BLaER1 treated with 17β-estradiol and CSF1 and Interleukin-3, amounts not matched to agents 10 nM and 100 nM (cell line): ENCODE measurements around the gene NEURL1.
"Not testable (repeated sequence)": the region's sequence is repeated elsewhere in the genome, so short reads cannot be mapped to it uniquely, and the experiment has no call there.

ENCODE experiments used
- H3K27ac ChIP-seq, 11 experiments: shearing (Covaris generic); formaldehyde crosslinking; 2 replicates each; pipeline ENCODE4 v1.8.1; 2022
- H3K27me3 ChIP-seq, 11 experiments: shearing (Covaris generic); formaldehyde crosslinking; 2 replicates each; pipeline ENCODE4 v1.8.1; 2022
- H3K36me3 ChIP-seq, 11 experiments: shearing (Covaris generic); formaldehyde crosslinking; 2 replicates each; pipeline ENCODE4 v1.8.1; 2022
- H3K4me1 ChIP-seq, 10 experiments: shearing (Covaris generic); formaldehyde crosslinking; 2 replicates each; pipeline ENCODE4 v1.8.1; 2022
- H3K4me2 ChIP-seq, 11 experiments: shearing (Covaris generic); formaldehyde crosslinking; 2 replicates each; pipeline ENCODE4 v1.8.1; 2022
- H3K4me3 ChIP-seq, 10 experiments: shearing (Covaris generic); formaldehyde crosslinking; 2 replicates each; pipeline ENCODE4 v1.8.1; 2022
- H3K9ac ChIP-seq, 11 experiments: shearing (Covaris generic); formaldehyde crosslinking; 2 replicates each; pipeline ENCODE4 v1.8.1; 2022
- H3K9me3 ChIP-seq, 11 experiments: shearing (Covaris generic); formaldehyde crosslinking; replicated peaks in 1 of 11; 2 replicates each; pipeline ENCODE4 v1.8.1; 2022
- H4K20me1 ChIP-seq, 11 experiments: shearing (Covaris generic); formaldehyde crosslinking; 2 replicates each; pipeline ENCODE4 v1.8.1; 2022
- Cebpa-rat ChIP-seq, 11 experiments: shearing (Covaris generic); IDR thresholded peaks; 2 replicates each; pipeline ENCODE4 v1.8.1; 2022

NEURL1 gene

GRCh38 chr10:103512591-103513379, 19.3 kb downstream of the NEURL1 start:
- H3K27me3 ChIP-seq = no peaks in the 10 kb centered on the region
- peaks cover 5 to 26% (median 16%) of the 10 kb centered on the region in 10 experiments; a peak in 17 of 20 replicates for H3K4me1 ChIP-seq
- H3K4me2 ChIP-seq = no peak overlapping the region
- H4K20me1 ChIP-seq = peaks cover 0 to 4% (median 0%) of the 10 kb centered on the region in 11 experiments; a peak in 1 of 22 replicates
- H3K4me3 ChIP-seq = no peak overlapping the region
- no peak overlapping the region for H3K27ac ChIP-seq
- no peaks in the 10 kb centered on the region for H3K36me3 ChIP-seq
- H3K9me3 ChIP-seq = no peaks in the 10 kb centered on the region
- no peak overlapping the region for H3K9ac ChIP-seq
- TF ChIP-seq Cebpa-rat (IDR thresholded peaks at IDR 0.05) = no peak

- H3K4me1 ChIP-seq = peaks cover 5 to 32% (median 15%) of the 10 kb centered on the region in 10 experiments; a peak in 17 of 20 replicates
- H3K9me3 ChIP-seq = no peaks in the 10 kb centered on the region
- H3K36me3 ChIP-seq = no peaks in the 10 kb centered on the region
- H3K27ac ChIP-seq = no peak overlapping the region
- H3K9ac ChIP-seq = no peak overlapping the region
- no peak overlapping the region for H3K4me2 ChIP-seq
- peaks cover 0 to 4% (median 0%) of the 10 kb centered on the region in 11 experiments; a peak in 1 of 22 replicates for H4K20me1 ChIP-seq
- no peak overlapping the region for H3K4me3 ChIP-seq
- no peak for TF ChIP-seq Cebpa-rat (IDR thresholded peaks at IDR 0.05)
- no peaks in the 10 kb centered on the region for H3K27me3 ChIP-seq
These were observed 20.0 kb downstream of the NEURL1 start for GRCh38 chr10:103513380-103514060.

DNA sequence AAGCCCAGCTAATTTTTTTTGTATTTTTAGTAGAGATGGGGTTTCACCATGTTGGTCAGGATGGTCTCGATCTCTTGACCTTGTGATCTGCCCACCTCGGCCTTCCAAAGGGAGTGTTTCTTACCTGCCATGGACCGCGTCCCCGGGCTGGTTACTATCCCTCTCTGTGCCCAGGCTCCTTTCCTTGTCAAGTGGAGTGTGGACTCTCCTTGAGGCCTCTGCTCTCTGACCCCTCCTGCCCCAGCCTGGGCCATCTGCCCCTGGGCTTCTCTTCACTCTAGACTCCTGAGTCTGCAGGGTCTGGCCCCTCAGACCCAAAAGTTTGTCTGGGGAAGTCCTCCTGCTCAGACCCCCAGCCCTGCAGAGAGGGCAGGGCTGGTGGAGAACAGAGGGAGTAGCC, 20.7 kb downstream of the NEURL1 start:
- Histone ChIP-seq H3K4me1 (peaks cover 5 to 32% (median 15%) of the 10 kb centered on the region in 10 experiments; a peak in 17 of 20 replicates), H3K4me2 (peak overlapping the region in 2 of 11 experiments; percentile 81; a peak in 3 of 22 replicates), H3K27ac (no peak overlapping the region), H3K27me3 (no peaks in the 10 kb centered on the region), H3K9me3 (no peaks in the 10 kb centered on the region), H3K36me3 (no peaks in the 10 kb centered on the region), H3K4me3 (no peak overlapping the region), H3K9ac (no peak overlapping the region), H4K20me1 (peaks cover 0 to 4% (median 0%) of the 10 kb centered on the region in 11 experiments; a peak in 1 of 22 replicates)
- TF ChIP-seq Cebpa-rat (IDR thresholded peaks at IDR 0.05) = no peak

DNA sequence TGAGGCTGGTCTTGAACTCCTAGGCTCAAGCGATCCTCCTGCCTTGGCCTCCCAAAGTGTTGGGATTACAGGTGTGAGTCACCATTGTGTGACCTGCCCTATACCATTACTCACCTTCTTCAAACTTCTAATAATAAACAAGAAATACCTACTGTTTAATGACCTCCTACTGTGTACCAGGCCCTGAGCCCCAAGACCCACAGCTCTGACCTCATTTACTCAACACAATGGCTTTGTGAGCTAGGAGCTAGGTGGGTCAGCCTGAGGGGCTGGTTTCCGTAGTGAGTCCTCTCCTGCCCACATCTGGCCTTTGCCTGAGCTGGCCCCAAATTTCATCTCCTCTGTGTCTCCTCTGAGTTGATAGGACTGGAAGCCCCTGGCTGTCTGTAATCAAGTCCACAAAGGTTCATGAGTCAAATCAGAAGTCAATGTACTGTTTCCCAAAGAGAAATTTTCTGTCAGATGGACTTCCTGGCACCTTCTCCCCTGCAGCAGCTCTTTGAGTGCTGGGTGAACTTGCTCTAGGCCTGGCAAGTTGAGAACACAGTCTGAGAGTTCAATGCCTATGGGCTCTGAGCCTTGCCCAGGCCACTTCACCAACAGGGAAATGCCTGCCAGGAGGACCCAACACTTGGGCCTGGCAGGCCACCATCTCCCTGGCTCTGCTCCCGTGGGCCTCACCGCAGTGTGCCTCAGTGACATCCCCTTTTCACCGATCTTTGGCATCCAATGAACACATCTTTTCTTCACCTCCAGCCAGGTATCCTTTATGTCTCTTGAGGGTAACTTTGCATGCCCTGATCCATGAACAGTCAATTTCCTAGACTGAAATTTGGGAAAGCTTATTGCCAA, 24.0 kb downstream of the NEURL1 start:
- no peak for TF ChIP-seq Cebpa-rat (IDR thresholded peaks at IDR 0.05)
- no peaks in the 10 kb centered on the region for H3K36me3 ChIP-seq
- no peaks in the 10 kb centered on the region for H3K27me3 ChIP-seq
- H3K4me3 ChIP-seq = no peak overlapping the region
- peaks cover 5 to 32% (median 15%) of the 10 kb centered on the region in 10 experiments; a peak in 17 of 20 replicates for H3K4me1 ChIP-seq
- peaks cover 0 to 4% (median 0%) of the 10 kb centered on the region in 11 experiments; a peak in 1 of 22 replicates for H4K20me1 ChIP-seq
- peak overlapping the region in 2 of 11 experiments; percentile 9 to 16; a peak in 2 of 22 replicates for H3K4me2 ChIP-seq
- no peaks in the 10 kb centered on the region for H3K9me3 ChIP-seq
- H3K27ac ChIP-seq = no peak overlapping the region
- H3K9ac ChIP-seq = no peak overlapping the region

DNA sequence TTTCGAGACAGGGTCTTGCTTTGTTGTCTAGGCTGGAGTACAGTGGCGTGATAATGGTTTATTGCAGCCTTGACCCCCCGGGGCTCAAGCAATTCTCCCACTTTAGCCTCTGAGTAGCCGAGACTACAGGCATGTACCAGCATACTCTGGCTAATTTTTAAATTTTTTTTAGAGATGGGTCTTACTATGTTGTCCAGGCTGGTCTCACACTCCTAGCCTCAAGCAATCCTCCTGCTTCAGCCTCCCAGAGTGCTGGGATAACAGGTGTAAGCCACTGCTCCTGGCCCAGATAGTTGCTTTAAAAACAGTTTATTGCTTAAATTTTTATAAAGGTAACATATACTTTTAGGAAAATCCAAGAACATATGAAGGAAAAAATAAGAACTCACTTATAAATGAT, 26.3 kb downstream of the NEURL1 start:
- no peaks in the 10 kb centered on the region; a peak in 2 of 22 replicates for H3K9me3 ChIP-seq
- no peaks in the 10 kb centered on the region for H3K27me3 ChIP-seq
- H3K27ac ChIP-seq = no peak overlapping the region
- no peak for TF ChIP-seq Cebpa-rat (IDR thresholded peaks at IDR 0.05)
- no peaks in the 10 kb centered on the region for H3K36me3 ChIP-seq
- no peak overlapping the region for H3K9ac ChIP-seq
- H4K20me1 ChIP-seq = no peaks in the 10 kb centered on the region
- H3K4me2 ChIP-seq = no peak overlapping the region
- H3K4me1 ChIP-seq = peaks cover 5 to 41% (median 10%) of the 10 kb centered on the region in 10 experiments; a peak in 16 of 20 replicates
- H3K4me3 ChIP-seq = no peak overlapping the region

- H3K4me3 ChIP-seq, H3K4me2 ChIP-seq, H3K9ac ChIP-seq, H3K27ac ChIP-seq, H3K36me3 ChIP-seq, H3K27me3 ChIP-seq, H4K20me1 ChIP-seq: not testable (repeated sequence)
- Histone ChIP-seq H3K4me1 (peaks cover 0 to 23% (median 0%) of the 10 kb centered on the region in 10 experiments; a peak in 4 of 20 replicates), H3K9me3 (peaks cover 0 to 18% (median 12%) of the 10 kb centered on the region in 11 experiments; a peak in 14 of 22 replicates)
These were observed 28.5 kb downstream of the NEURL1 start for GRCh38 chr10:103522006-103522405.

- Histone ChIP-seq H3K4me1 (peaks cover 0 to 13% (median 0%) of the 10 kb centered on the region in 10 experiments; a peak in 3 of 20 replicates), H3K36me3 (no peaks in the 10 kb centered on the region), H3K4me3 (no peak overlapping the region), H4K20me1 (no peaks in the 10 kb centered on the region), H3K27me3 (no peaks in the 10 kb centered on the region), H3K4me2 (peak overlapping the region in 1 of 11 experiments; percentile 13; a peak in 1 of 22 replicates), H3K9me3 (peaks cover 7 to 34% (median 20%) of the 10 kb centered on the region in 11 experiments; a peak in 20 of 22 replicates), H3K9ac (no peak overlapping the region), H3K27ac (no peak overlapping the region)
- no peak for TF ChIP-seq Cebpa-rat (IDR thresholded peaks at IDR 0.05)
These were observed 30.2 kb downstream of the NEURL1 start for GRCh38 chr10:103523683-103524082.

GRCh38 chr10:103525901-103526300, 32.4 kb downstream of the NEURL1 start:
- TF ChIP-seq Cebpa-rat (IDR thresholded peaks at IDR 0.05) = no peak
- Histone ChIP-seq H3K9ac (no peak overlapping the region), H3K4me3 (no peak overlapping the region), H3K27ac (no peak overlapping the region), H4K20me1 (no peaks in the 10 kb centered on the region), H3K27me3 (no peaks in the 10 kb centered on the region), H3K36me3 (no peaks in the 10 kb centered on the region), H3K9me3 (peaks cover 29 to 56% (median 41%) of the 10 kb centered on the region in 11 experiments), H3K4me1 (peaks cover 0 to 13% (median 0%) of the 10 kb centered on the region in 10 experiments; a peak in 3 of 20 replicates), H3K4me2 (no peak overlapping the region)

DNA sequence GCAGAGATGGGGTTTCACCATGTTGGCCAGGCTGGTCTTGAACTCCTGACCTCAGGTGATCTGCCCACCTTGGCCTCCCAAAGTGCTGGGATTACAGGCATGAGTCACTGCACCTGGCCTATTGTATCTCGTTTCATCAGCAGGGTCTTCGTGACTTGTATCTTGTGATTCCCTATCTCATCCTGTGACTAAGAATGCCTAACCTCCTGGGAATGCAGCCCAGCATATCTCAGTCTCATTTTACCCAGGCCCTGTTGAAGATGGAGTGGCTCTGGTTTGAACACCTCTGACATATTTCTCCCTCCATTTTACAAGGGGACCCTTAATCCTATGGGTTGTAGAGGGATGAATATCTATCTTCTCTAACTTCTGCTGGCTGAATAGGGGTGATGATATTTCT, 34.0 kb downstream of the NEURL1 start:
- not testable (repeated sequence) for H3K36me3 ChIP-seq, H3K4me3 ChIP-seq, H3K9ac ChIP-seq, H4K20me1 ChIP-seq, H3K4me2 ChIP-seq, H3K27me3 ChIP-seq, H3K27ac ChIP-seq
- Histone ChIP-seq H3K9me3 (peaks cover 35 to 64% (median 47%) of the 10 kb centered on the region in 11 experiments), H3K4me1 (peaks cover 0 to 13% (median 0%) of the 10 kb centered on the region in 10 experiments; a peak in 3 of 20 replicates)
